Nephron (organoid): ENCODE results near the gene RNF225.

Source experiments
- H3K27ac Mint-ChIP-seq, 3 experiments: 2 replicates each; pipeline ENCODE4 v1.8.0; 2020; ENCODE audit warnings: mixed read lengths in 3 of 3, mild to moderate bottlenecking in 2 of 3, moderate library complexity in 1 of 3
- H3K27me3 Mint-ChIP-seq: 2 replicates; pipeline ENCODE4 v1.8.0; 2021; ENCODE audit warnings: low read depth, mild to moderate bottlenecking, moderate library complexity, mixed read lengths
- H3K36me3 Mint-ChIP-seq: 2 replicates; pipeline ENCODE4 v1.8.0; 2020; ENCODE audit warnings: low read depth, mixed read lengths
- H3K4me1 Mint-ChIP-seq: 2 replicates; pipeline ENCODE4 v1.8.0; 2020; ENCODE audit warnings: mixed read lengths
- H3K4me3 Mint-ChIP-seq, 3 experiments: 2 replicates each; pipeline ENCODE4 v1.8.0; 2020; ENCODE audit warnings: mild to moderate bottlenecking in 3 of 3, mixed read lengths in 3 of 3, moderate library complexity in 2 of 3
- H3K9me3 Mint-ChIP-seq: 2 replicates; pipeline ENCODE4 v1.8.0; 2020; ENCODE audit warnings: mixed read lengths
- CTCF ChIP-seq, 3 experiments: fragments of 200-600 bp; sonication (generic); IDR thresholded peaks; one replicate each; pipeline ENCODE4 v1.5.0; 2021; ENCODE audit warnings: antibody characterized with exemption in 3 of 3; ENCODE audit not compliant: unreplicated experiment in 3 of 3

The RNF225 gene

GRCh38 chr19:58386576-58387337 lies 8.7 kb upstream of the RNF225 start, which contains the start of gene RPS5:
TSS of gene RPS5 (plus strand) at chr19:58387269. CDS start at chr19:58388138, 869 bp downstream.
- Mint-ChIP-seq H3K9me3 (no peaks in the 10 kb centered on the region), H3K4me1 (peaks cover 30% of the 10 kb centered on the region), H3K36me3 (peaks cover 24% of the 10 kb centered on the region), H3K4me3 (peak within 1 kb of the TSS; percentile 97 to 99 (median 98)), H3K27ac (peak within 1 kb of the TSS; percentile 100), H3K27me3 (no peaks in the 10 kb centered on the region)
- no peak for TF ChIP-seq CTCF (IDR thresholded peaks at IDR 0.05; ENCODE audit: unreplicated experiment in 3 of 3)

- Mint-ChIP-seq H3K36me3 (peaks cover 26% of the 10 kb centered on the region), H3K9me3 (no peaks in the 10 kb centered on the region), H3K27me3 (no peaks in the 10 kb centered on the region), H3K4me1 (peaks cover 25% of the 10 kb centered on the region), H3K27ac (peak overlapping the region; percentile 100), H3K4me3 (peak overlapping the region; percentile 97 to 99 (median 98))
- TF ChIP-seq CTCF (IDR thresholded peaks at IDR 0.05; ENCODE audit: unreplicated experiment in 3 of 3) = no peak
Measured at GRCh38 chr19:58387338-58388174, 7.9 kb upstream of the RNF225 start.

GRCh38 chr19:58388175-58388526 lies 7.3 kb upstream of the RNF225 start:
- H3K27ac Mint-ChIP-seq = peak overlapping the region; percentile 100
- H3K36me3 Mint-ChIP-seq = peaks cover 32% of the 10 kb centered on the region
- peak overlapping the region; percentile 97 to 99 (median 98) for H3K4me3 Mint-ChIP-seq
- H3K4me1 Mint-ChIP-seq = peaks cover 25% of the 10 kb centered on the region
- H3K27me3 Mint-ChIP-seq = no peaks in the 10 kb centered on the region
- no peak for TF ChIP-seq CTCF (IDR thresholded peaks at IDR 0.05; ENCODE audit: unreplicated experiment in 3 of 3)
- H3K9me3 Mint-ChIP-seq = no peaks in the 10 kb centered on the region

GRCh38 chr19:58392945-58393724 lies 2.3 kb upstream of the RNF225 start:
- Mint-ChIP-seq H3K27me3 (no peaks in the 10 kb centered on the region), H3K4me3 (peak overlapping the region in 1 of 3 experiments; percentile 18), H3K4me1 (peaks cover 14% of the 10 kb centered on the region), H3K9me3 (no peaks in the 10 kb centered on the region), H3K27ac (peak overlapping the region in 1 of 3 experiments; percentile 17), H3K36me3 (peaks cover 46% of the 10 kb centered on the region)
- TF ChIP-seq CTCF (IDR thresholded peaks at IDR 0.05; ENCODE audit: unreplicated experiment in 3 of 3) = no peak

- Mint-ChIP-seq H3K4me3 (peak overlapping the region in 1 of 3 experiments; percentile 18), H3K27me3 (no peaks in the 10 kb centered on the region), H3K27ac (no peak overlapping the region), H3K4me1 (peaks cover 12% of the 10 kb centered on the region), H3K36me3 (peaks cover 43% of the 10 kb centered on the region), H3K9me3 (no peaks in the 10 kb centered on the region)
- no peak for TF ChIP-seq CTCF (IDR thresholded peaks at IDR 0.05; ENCODE audit: unreplicated experiment in 3 of 3)
Measured at GRCh38 chr19:58393725-58394033, 1.8 kb upstream of the RNF225 start.
